ENCODE data around the gene MUCL1. TPM values are rescaled to one million over a fixed set of nuclear protein-coding genes. Genes with fewer than 3 reads are reported as not detected.

MUCL1 gene
- total RNA-seq, 1 experiment from 2014 or later = not detected

DNA sequence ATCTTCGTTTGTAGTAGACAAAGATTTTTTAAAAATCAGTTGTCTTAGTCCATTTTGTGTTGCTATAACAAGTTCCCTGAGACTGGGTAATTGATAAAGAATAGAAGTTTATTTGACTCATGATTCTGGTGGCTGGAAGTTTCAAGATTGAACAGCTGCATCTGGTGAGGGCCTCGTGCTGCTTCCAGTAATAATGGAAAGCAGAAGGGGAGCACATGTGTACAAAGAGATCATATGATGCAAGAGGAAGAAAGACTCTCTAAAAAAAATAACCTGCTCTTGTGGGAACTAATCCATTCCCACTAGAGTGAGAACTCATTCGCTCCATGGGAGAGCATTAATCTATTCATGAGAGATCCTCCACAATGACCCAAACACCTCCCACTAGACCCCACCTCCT is 24.8 kb downstream of the MUCL1 start:
- Histone ChIP-seq H3K79me1 (ENCODE audit: insufficient read depth, low read depth, low read length, poor library complexity, severe bottlenecking) (no peaks in the 10 kb centered on the region), H3K4me1 (ENCODE audit: insufficient read depth, low read length) (no peaks in the 10 kb centered on the region), H3K14ac (ENCODE audit: insufficient read depth, low read length) (no peak overlapping the region), H2AFZ (ENCODE audit: low read length) (no peak overlapping the region), H2BK15ac (ENCODE audit: low read depth, low read length) (no peak overlapping the region), H2BK20ac (ENCODE audit: low read depth, low read length, poor library complexity, severe bottlenecking) (no peak overlapping the region), H3K18ac (ENCODE audit: insufficient read length, low read depth, low read length) (no peak overlapping the region), H3K4ac (ENCODE audit: low read depth, low read length) (no peak overlapping the region), H2BK120ac (ENCODE audit: low read depth, low read length, poor library complexity, severe bottlenecking) (no peak overlapping the region), H3K4me2 (ENCODE audit: insufficient read depth, insufficient read length, low read length) (no peak overlapping the region), H4K5ac (ENCODE audit: insufficient read length, low read depth, low read length) (no peak overlapping the region), H3K56ac (ENCODE audit: insufficient read length, low read depth, low read length) (no peak overlapping the region), H3K27me3 (ENCODE audit: insufficient read depth, low read length) (no peaks in the 10 kb centered on the region), H3T11ph (ENCODE audit: low read length) (no peak overlapping the region), H4K20me1 (ENCODE audit: control insufficient read depth, insufficient read depth, insufficient read length) (no peaks in the 10 kb centered on the region), H3K27ac (ENCODE audit: insufficient read length, low read depth, low read length) (no peak overlapping the region), H2BK12ac (ENCODE audit: insufficient read length, low read depth, low read length) (no peak overlapping the region), H3K9me3 (ENCODE audit: control insufficient read depth, low read depth, low read length) (no peaks in the 10 kb centered on the region), H4K8ac (replicated peaks; ENCODE audit: insufficient read length, low read depth, low read length) (no peak overlapping the region), H2AK5ac (ENCODE audit: insufficient read length, low read length) (no peak overlapping the region), H3K23ac (ENCODE audit: insufficient read length, low read depth, low read length) (no peak overlapping the region), H3K79me2 (ENCODE audit: insufficient read depth, low read length) (no peaks in the 10 kb centered on the region), H3K9ac (ENCODE audit: extremely low read depth, insufficient read length, low read length) (no peak overlapping the region), H2BK5ac (ENCODE audit: insufficient read length, low read length) (no peak overlapping the region), H3K23me2 (ENCODE audit: insufficient read length, low read depth, low read length, poor library complexity, severe bottlenecking) (no peaks in the 10 kb centered on the region), H4K91ac (ENCODE audit: insufficient read length, low read depth, low read length) (no peak overlapping the region)
- no peaks in the 10 kb centered on the region for H3K4me1 Mint-ChIP-seq
- TF ChIP-seq, protein P1, sequence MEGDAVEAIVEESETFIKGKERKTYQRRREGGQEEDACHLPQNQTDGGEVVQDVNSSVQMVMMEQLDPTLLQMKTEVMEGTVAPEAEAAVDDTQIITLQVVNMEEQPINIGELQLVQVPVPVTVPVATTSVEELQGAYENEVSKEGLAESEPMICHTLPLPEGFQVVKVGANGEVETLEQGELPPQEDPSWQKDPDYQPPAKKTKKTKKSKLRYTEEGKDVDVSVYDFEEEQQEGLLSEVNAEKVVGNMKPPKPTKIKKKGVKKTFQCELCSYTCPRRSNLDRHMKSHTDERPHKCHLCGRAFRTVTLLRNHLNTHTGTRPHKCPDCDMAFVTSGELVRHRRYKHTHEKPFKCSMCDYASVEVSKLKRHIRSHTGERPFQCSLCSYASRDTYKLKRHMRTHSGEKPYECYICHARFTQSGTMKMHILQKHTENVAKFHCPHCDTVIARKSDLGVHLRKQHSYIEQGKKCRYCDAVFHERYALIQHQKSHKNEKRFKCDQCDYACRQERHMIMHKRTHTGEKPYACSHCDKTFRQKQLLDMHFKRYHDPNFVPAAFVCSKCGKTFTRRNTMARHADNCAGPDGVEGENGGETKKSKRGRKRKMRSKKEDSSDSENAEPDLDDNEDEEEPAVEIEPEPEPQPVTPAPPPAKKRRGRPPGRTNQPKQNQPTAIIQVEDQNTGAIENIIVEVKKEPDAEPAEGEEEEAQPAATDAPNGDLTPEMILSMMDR (conservative IDR thresholded peaks at IDR 0.05) = no peak
- no peak overlapping the region for H3K4me3 Mint-ChIP-seq
- H3K27ac Mint-ChIP-seq = no peak overlapping the region
- H3K9me3 Mint-ChIP-seq = peaks cover under 1 to 7% of the 10 kb centered on the region in 2 experiments; a peak in 2 of 5 replicates
- no peak for DNase-seq
- no peaks in the 10 kb centered on the region; a peak in 1 of 7 replicates for H3K36me3 Mint-ChIP-seq (ENCODE audit: insufficient read depth in 1 of 3, low read depth in 3 of 3)
- no peaks in the 10 kb centered on the region for H3K27me3 Mint-ChIP-seq (ENCODE audit: low read depth)
- no CpG with 5 or more reads among the region's 3 CpGs for WGBS (ENCODE audit: extremely low coverage, insufficient read length, low lambda C conversion rate)
